Activated CD8-positive, alpha-beta memory T cell treated with anti-CD3 and anti-CD28 coated beads for 36 hours (primary cell): ENCODE data around the gene ATP1A2. TPM values are rescaled to one million over a fixed set of nuclear protein-coding genes. Genes with fewer than 3 reads are reported as not detected.

Source experiments
- CTCF ChIA-PET: fragments of 350-600 bp; sonication (Branson Sonifier 250); formaldehyde crosslinking; loops from one replicate; lab custom pipeline; 2021; ENCODE audit warnings: antibody characterized with exemption; lab: Charles Lee
- POLR2A ChIA-PET: fragments of 350-600 bp; sonication (Branson Sonifier 250); formaldehyde crosslinking; loops from one replicate; lab custom pipeline; 2021; ENCODE audit warnings: antibody characterized with exemption; lab: Charles Lee
- total RNA-seq, 2 experiments: library from RNA; stranded (reverse); gene quantifications; one replicate each; pipeline ENCODE4 v1.2.3, GENCODE V29; 2021

ATP1A2 gene
- total RNA-seq, 2 experiments from 2014 or later: not detected

- ChIA-PET POLR2A (no interaction called here), CTCF (interaction anchor here (0.9 kb wide), 1 partner anchor 15 kb away, joined by 3 read pairs; no protein-coding TSS in a partner anchor)
These were observed 32.6 kb upstream of the ATP1A2 start for GRCh38 chr1:160082926-160083325.

- ChIA-PET CTCF (interaction anchor here (0.9 to 3.6 kb wide), 7 partner anchors 13 to 155 kb away, joined by 3 to 37 read pairs (median 15); partner anchors contain the start of gene IGSF8), POLR2A (no interaction called here)
These were observed 31.4 kb upstream of the ATP1A2 start for GRCh38 chr1:160083968-160084770.

- CTCF ChIA-PET: interaction anchor here (1.0 to 3.6 kb wide), 19 partner anchors 8 to 267 kb away, joined by 3 to 37 read pairs (median 5); partner anchors contain the start of gene IGSF8
- POLR2A ChIA-PET: no interaction called here
These were observed 30.7 kb upstream of the ATP1A2 start for GRCh38 chr1:160084771-160085321.

GRCh38 chr1:160085686-160086455 lies 29.7 kb upstream of the ATP1A2 start:
- ChIA-PET POLR2A (no interaction called here), CTCF (interaction anchor here (0.7 to 3.6 kb wide), 27 partner anchors 8 to 266 kb away, joined by 3 to 37 read pairs (median 4); partner anchors contain the start of gene IGSF8)

GRCh38 chr1:160086456-160086892 lies 29.1 kb upstream of the ATP1A2 start:
- CTCF ChIA-PET: interaction anchor here (1.1 to 3.6 kb wide), 14 partner anchors 7 to 205 kb away, joined by 3 to 37 read pairs (median 5); partner anchors contain the start of gene IGSF8
- POLR2A ChIA-PET: no interaction called here

GRCh38 chr1:160087118-160087662 lies 28.4 kb upstream of the ATP1A2 start:
- POLR2A ChIA-PET: no interaction called here
- CTCF ChIA-PET: interaction anchor here (1.1 to 3.6 kb wide), 7 partner anchors 9 to 85 kb away, joined by 3 to 37 read pairs (median 4); partner anchors contain the start of gene IGSF8

- ChIA-PET POLR2A (no interaction called here), CTCF (interaction anchor here (0.9 kb wide), 1 partner anchor 11 kb away, joined by 3 read pairs; no protein-coding TSS in a partner anchor)
These were observed 25.7 kb upstream of the ATP1A2 start for GRCh38 chr1:160089883-160090282.

GRCh38 chr1:160090760-160091159 lies 24.8 kb upstream of the ATP1A2 start:
- ChIA-PET CTCF (interaction anchor here (0.9 kb wide), 1 partner anchor 12 kb away, joined by 3 read pairs; no protein-coding TSS in a partner anchor), POLR2A (no interaction called here)

- ChIA-PET CTCF (interaction anchor here (0.7 kb wide), 1 partner anchor 9 kb away, joined by 3 read pairs; no protein-coding TSS in a partner anchor), POLR2A (no interaction called here)
These were observed 23.8 kb upstream of the ATP1A2 start for GRCh38 chr1:160091666-160092223.

- POLR2A ChIA-PET: no interaction called here
- CTCF ChIA-PET: interaction anchor here (1.1 kb wide), 1 partner anchor 46 kb away, joined by 3 read pairs; no protein-coding TSS in a partner anchor
These were observed 23.0 kb upstream of the ATP1A2 start for GRCh38 chr1:160092366-160093068.

GRCh38 chr1:160093069-160093395 lies 22.5 kb upstream of the ATP1A2 start:
- CTCF ChIA-PET: interaction anchor here (1.1 kb wide), 1 partner anchor 46 kb away, joined by 3 read pairs; no protein-coding TSS in a partner anchor

GRCh38 chr1:160093624-160094290 lies 21.8 kb upstream of the ATP1A2 start:
- ChIA-PET CTCF (interaction anchor here (1.1 to 1.3 kb wide), 2 partner anchors 8 to 47 kb away, joined by 3 to 5 read pairs; no protein-coding TSS in a partner anchor), POLR2A (no interaction called here)

More at GRCh38 chr1:160093069-160093395, 22.5 kb upstream of the ATP1A2 start:
- POLR2A ChIA-PET: no interaction called here

GRCh38 chr1:160094291-160094625 lies 21.3 kb upstream of the ATP1A2 start:
- ChIA-PET POLR2A (no interaction called here), CTCF (interaction anchor here (1.3 kb wide), 1 partner anchor 9 kb away, joined by 5 read pairs; no protein-coding TSS in a partner anchor)

- POLR2A ChIA-PET: no interaction called here
- CTCF ChIA-PET: interaction anchor here (4.8 kb wide), 1 partner anchor 10 kb away, joined by 33 read pairs; no protein-coding TSS in a partner anchor
These were observed 20.8 kb upstream of the ATP1A2 start for GRCh38 chr1:160094806-160095205.

- POLR2A ChIA-PET: no interaction called here
- CTCF ChIA-PET: interaction anchor here (4.1 to 4.8 kb wide), 2 partner anchors 10 to 17 kb away, joined by 16 to 33 read pairs; no protein-coding TSS in a partner anchor
These were observed 20.0 kb upstream of the ATP1A2 start for GRCh38 chr1:160095382-160096105.

- ChIA-PET CTCF (interaction anchor here (1.3 to 4.8 kb wide), 3 partner anchors 11 to 18 kb away, joined by 4 to 33 read pairs (median 16); no protein-coding TSS in a partner anchor), POLR2A (no interaction called here)
These were observed 19.1 kb upstream of the ATP1A2 start for GRCh38 chr1:160096274-160097116.
